GM12892 (cell line): ENCODE results near the gene CSAD.

Source experiments
- DNase-seq: peaks from one replicate; pipeline ENCODE4 v3.0.0; 2011; ENCODE audit not compliant: insufficient read length
- FAIRE-seq: peaks from 2 replicates; lab custom pipeline; 2011; peaks lifted over from hg19 to GRCh38; lab: Jason Lieb, UNC
- POLR2A ChIP-seq: IDR thresholded peaks from 2 replicates; pipeline ENCODE4 v1.6.1; 2011; ENCODE audit warnings: low read depth, low read length, control low read depth
- POLR2AphosphoS5 ChIP-seq: IDR thresholded peaks from 2 replicates; pipeline ENCODE4 v1.6.1; 2011; ENCODE audit warnings: low read depth, low read length, control low read depth
- TAF1 ChIP-seq: IDR thresholded peaks from 2 replicates; pipeline ENCODE4 v1.6.1; 2011; ENCODE audit warnings: low read depth, mild to moderate bottlenecking, control low read depth, low read length, borderline replicate concordance

Gene CSAD

DNA sequence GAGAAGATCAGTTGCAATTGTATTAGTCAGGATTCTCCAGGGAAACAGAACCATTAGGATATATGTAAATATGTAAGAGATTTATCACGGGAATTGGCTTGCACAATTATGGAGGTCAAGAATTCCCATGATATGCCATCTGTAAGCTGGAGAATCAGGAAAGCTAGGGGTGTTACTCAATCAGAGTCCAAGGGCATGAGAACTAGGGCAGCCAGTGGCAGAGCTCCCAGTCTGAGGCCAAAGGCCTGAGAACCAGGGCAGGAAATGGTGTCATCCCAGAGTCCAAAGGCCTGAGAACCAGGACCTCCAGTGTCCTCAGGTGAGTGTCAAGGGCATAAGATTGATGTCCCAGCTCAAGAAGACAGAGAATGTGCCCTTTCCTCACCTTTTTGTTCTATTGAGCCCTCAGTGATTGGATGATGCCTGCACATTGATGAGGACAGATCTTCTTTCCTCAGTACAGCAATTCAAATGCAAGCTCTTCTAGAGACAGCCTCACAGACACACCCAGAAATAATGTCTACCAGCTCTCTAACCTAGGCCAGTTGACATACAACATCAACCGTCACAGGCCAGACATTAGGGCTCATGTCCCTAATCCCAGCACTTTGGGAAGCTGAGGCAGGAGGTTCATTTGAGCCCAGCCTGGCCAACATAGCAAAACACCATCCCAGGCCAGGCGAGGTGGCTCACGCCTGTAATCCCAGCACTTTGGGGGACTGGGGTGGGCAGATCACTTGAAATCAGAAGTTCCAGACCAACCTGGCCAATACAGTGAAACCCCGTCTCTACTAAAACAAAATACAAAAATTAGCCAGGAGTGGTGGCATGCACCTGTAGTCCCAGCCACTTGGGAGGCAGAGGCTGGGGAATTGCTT lies 35.1 kb downstream of the CSAD start:
- DNase-seq: no peak
- FAIRE-seq: no peak
- TF ChIP-seq TAF1 (no peak), POLR2AphosphoS5 (no peak), POLR2A (no peak)

- DNase-seq (no peak), FAIRE-seq (no peak)
- TF ChIP-seq POLR2A (no peak), POLR2AphosphoS5 (no peak), TAF1 (no peak)
Measured at GRCh38 chr12:53143355-53143754, 37.4 kb downstream of the CSAD start.

DNA sequence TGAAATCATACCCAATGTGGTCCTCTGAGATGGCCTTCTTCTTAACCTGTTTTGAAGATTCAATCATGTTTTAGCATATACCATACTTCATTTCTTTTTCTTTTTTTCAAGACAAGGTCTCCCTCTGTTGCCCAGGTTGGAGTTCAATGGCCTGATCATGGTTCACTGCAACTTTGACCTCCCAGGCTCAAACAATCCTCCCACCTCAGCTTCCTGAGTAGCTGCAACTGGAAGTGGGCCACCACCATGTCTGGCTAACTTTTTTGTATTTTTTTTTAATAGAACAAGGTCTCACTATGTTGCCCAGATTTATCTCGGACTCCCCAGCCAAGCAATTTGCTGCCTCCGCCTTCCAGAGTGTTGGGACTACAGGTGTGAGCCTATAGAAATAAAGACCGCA lies 47.0 kb downstream of the CSAD start:
- TF ChIP-seq TAF1 (no peak), POLR2AphosphoS5 (no peak)
- DNase-seq (no peak), FAIRE-seq (no peak)

GRCh38 chr12:53131844-53132243 lies 48.9 kb downstream of the CSAD start:
- DNase-seq (no peak), FAIRE-seq (no peak)
- TF ChIP-seq POLR2AphosphoS5 (no peak), TAF1 (no peak), POLR2A (no peak)

DNA sequence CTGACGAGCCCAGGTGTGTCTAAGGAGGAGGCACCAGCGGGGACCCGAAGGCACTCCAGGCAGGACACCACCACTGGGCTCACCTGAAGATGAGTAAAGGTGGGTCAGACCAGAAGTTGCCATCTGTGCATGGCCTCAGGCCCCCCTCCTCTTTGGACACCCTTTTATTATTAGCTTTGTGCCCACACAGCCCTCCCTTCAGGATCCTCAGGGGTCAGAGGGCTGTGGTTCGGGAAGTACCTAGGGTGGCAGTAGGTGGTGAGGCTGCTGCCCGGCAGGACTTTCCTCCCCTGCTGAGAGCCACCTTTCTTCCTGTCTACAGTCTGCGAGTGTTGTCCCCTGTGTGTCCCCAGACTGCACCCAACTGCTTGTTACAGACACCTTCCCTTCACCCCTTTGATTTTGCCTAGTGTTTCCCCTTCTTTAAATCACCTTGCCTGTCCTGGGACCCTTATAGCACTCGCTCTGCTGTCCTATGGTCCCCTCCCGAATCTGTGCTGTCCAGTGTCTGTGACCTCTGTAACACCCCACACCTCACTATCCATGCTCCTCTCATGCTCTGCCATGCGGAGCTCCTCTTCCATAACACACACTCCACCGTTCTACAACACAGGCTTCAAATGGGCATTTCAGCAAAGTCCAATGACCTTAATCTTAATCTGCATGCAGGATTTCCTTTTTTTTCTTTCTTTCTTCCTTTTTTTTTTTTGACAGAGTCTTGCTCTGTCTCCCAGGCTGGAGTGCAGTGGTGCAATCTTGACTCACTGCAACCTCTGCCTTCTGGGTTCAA lies 51.8 kb downstream of the CSAD start:
- TF ChIP-seq TAF1 (no peak), POLR2A (no peak), POLR2AphosphoS5 (no peak)
- DNase-seq (no peak), FAIRE-seq (no peak)

DNA sequence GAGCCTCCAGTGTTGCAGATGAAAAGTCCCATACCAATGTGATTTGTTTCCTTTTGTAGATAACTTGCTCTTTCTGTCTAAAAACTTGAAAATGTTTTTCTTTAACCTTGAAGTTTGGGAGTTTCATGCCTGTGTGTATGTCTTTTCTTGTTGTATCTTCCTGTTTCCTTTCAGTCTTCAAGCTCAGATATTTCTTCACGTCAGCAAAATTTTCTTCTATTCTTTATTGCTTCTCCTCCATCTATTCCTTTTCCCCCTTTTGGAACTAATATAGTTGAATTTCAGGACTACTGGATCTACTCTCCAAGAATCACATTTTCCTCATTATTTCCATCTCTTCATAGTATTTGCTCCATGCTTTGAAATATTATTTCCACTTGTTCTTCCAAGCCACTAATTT lies 53.6 kb downstream of the CSAD start:
- FAIRE-seq: no peak
- TF ChIP-seq POLR2AphosphoS5: no peak
- no peak for TF ChIP-seq TAF1
- TF ChIP-seq POLR2A: no peak
- DNase-seq: no peak

DNA sequence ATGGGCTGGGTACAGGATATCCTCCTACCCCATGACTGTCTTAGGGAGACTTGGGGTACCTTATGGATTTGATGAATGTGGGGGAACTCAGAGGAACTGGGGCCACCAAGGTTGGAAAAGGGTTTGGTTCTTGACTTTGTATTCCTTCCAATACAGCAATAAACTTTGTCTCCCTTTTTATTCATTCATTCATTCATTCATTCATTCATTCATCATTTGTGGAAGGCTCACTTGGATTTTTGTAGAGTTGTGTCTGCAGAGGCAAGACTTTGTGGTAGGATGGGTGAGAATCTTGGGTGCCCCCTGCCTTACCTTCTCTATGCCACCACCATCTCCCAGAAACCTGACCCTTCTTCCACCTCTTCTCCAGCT lies 56.4 kb downstream of the CSAD start:
- DNase-seq (no peak), FAIRE-seq (no peak)
- TF ChIP-seq POLR2AphosphoS5: no peak
- TF ChIP-seq TAF1: no peak
- TF ChIP-seq POLR2A: no peak

DNA sequence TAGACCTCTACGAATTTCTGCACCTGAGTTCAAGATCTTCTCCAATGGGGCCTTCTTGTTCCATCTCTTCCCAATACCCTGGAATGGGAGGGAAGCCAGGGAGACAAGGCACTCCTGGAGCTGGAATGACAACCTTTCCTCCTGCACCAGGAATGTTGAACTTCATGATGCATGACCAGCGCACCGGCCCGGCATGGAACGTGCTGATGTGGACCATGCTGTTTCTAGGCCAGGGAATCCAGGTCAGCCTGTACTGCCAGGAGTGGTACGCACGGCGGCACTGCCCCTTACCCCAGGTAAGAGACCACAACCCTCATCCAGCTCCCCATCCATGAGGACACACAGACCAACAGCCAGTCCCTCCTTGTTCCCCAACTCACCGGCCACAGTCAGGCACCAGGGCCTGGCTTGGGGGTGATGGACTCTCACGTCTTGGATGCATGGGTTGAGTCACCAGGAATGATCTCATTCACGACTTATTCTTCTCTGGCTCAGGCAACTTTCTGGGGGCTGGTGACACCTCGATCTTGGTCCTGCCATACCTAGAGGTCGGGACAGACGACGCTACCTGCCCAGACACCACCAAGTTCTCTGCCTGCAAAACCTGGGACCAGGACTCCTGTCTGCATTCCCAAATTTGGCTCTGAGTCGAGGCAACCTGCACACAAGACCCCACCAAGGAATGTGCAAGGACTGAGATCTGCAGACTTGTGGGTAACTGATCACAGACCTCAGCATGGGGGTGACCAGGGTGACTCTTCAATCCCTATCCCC lies 57.0 kb downstream of the CSAD start:
- DNase-seq (no peak), FAIRE-seq (no peak)
- TF ChIP-seq TAF1 (no peak), POLR2A (no peak), POLR2AphosphoS5 (no peak)

DNA sequence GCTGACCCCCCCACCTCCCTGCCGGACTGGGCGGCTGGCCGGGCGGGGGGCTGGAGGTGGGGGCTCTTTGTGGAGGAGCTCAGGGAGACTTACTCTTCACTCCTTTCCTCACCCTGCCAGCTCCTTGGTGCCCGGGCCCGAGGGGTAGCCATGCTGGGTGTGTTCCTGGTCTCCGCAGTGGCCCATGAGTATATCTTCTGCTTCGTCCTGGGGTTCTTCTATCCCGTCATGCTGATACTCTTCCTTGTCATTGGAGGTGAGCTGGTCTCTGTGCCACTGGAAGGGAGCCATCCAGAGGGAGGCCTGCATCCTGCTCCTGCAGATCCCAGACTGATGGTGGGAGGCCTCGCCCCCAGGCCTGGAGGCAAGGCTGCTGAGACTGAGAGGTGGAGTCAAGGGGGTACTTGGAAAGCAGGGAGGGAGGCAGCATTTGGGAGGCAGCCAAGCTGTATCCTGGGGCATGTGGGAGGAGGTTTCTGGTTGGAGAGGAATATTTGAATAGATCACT lies 57.7 kb downstream of the CSAD start:
- no peak for TF ChIP-seq POLR2A
- no peak for TF ChIP-seq POLR2AphosphoS5
- TF ChIP-seq TAF1: no peak
- no peak for DNase-seq
- FAIRE-seq: no peak

DNA sequence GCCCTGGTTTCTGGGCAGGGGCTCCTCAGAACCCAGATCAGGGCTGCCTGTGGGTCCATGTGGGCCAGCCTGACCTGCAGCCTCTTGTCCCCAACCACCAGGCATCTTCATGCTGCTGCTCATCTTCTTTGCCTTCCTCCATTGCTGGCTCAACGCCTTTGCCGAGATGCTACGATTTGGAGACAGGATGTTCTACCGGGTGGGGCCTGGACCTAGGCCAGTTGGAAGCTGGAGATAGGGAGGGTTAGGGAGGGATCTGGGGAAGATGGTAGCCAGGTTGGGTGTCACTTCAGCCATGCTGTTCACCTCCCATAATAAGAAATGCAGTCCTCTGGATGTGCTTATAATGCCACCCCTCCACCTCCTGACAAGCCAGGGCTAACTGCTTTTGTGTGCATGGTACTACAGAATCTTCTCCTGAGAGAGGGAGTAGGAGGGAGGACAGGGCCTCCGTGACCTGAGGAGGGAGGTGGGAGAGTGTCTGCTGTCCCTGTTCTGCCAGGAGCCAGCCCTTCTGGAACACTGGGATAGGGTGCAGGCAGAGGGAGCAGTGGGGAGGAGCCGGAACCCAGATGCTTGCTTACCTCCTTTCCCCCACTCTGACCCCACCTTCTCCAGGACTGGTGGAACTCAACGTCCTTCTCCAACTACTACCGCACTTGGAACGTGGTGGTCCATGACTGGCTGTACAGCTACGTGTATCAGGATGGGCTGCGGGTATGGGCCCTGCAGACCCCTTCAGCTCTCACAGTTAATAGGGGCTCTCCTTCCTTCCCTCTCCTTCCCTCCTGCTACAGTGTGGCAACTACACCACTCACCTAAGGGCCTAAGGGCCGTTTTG lies 59.8 kb downstream of the CSAD start:
- DNase-seq: no peak
- FAIRE-seq: no peak
- no peak for TF ChIP-seq POLR2AphosphoS5
- TF ChIP-seq POLR2A: no peak
- TF ChIP-seq TAF1: no peak
